Ishikawa (cell line): ENCODE measurements around the gene SLC25A26.

Experiments used
- EGR1 ChIP-seq: IDR thresholded peaks from 2 replicates; pipeline ENCODE4 v1.6.1; 2012
- FOXM1 ChIP-seq: IDR thresholded peaks from 2 replicates; pipeline ENCODE4 v1.6.1; 2012; ENCODE audit warnings: low read depth, borderline replicate concordance
- NFIC ChIP-seq: IDR thresholded peaks from 2 replicates; pipeline ENCODE4 v1.6.1; 2012
- RAD21 ChIP-seq: IDR thresholded peaks from 2 replicates; pipeline ENCODE4 v1.6.1; 2012; ENCODE audit warnings: low read depth
- YY1 ChIP-seq: IDR thresholded peaks from 2 replicates; pipeline ENCODE4 v1.6.1; 2012; ENCODE audit warnings: low read depth
- TF ChIP-seq, protein P1 (sequence below): IDR thresholded peaks from 2 replicates; pipeline ENCODE4 v1.6.1; 2012
- TF ChIP-seq, protein P2 (sequence below): IDR thresholded peaks from 2 replicates; pipeline ENCODE4 v1.6.1; 2012

- TF ChIP-seq EGR1: no peak
- TF ChIP-seq NFIC: no peak
- TF ChIP-seq RAD21: no peak
- TF ChIP-seq FOXM1: no peak
- no peak for TF ChIP-seq YY1
- TF ChIP-seq, protein P1, sequence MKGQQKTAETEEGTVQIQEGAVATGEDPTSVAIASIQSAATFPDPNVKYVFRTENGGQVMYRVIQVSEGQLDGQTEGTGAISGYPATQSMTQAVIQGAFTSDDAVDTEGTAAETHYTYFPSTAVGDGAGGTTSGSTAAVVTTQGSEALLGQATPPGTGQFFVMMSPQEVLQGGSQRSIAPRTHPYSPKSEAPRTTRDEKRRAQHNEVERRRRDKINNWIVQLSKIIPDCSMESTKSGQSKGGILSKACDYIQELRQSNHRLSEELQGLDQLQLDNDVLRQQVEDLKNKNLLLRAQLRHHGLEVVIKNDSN: no peak
- TF ChIP-seq, protein P2, sequence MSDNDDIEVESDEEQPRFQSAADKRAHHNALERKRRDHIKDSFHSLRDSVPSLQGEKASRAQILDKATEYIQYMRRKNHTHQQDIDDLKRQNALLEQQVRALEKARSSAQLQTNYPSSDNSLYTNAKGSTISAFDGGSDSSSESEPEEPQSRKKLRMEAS: no peak
These were observed 97.1 kb downstream of the SLC25A26 start for GRCh38 chr3:66317750-66318376.
